A673 (cell line): Measurements from ENCODE around the gene PRKCA. TPM values are rescaled to one million over a fixed set of nuclear protein-coding genes. Genes with fewer than 3 reads are reported as not detected.

Experiments
- BruUV-seq: library from RNA; stranded (reverse); fragments of 400-500 nt; replicated peaks from 2 replicates; lab custom pipeline; 2021; lab: Mats Ljungman, UMichigan
- CTCF ChIA-PET: fragments of 300-600 bp; sonication (Branson Sonifier 250); formaldehyde crosslinking; loops from one replicate; lab custom pipeline; 2022; ENCODE audit warnings: antibody characterized with exemption; lab: Charles Lee
- POLR2A ChIA-PET: fragments of 300-600 bp; sonication (Branson Sonifier 250); formaldehyde crosslinking; loops from one replicate; lab custom pipeline; 2022; ENCODE audit warnings: antibody characterized with exemption; ENCODE audit not compliant: low non-redundant PET; lab: Charles Lee
- DNase-seq: peaks from one replicate; pipeline ENCODE4 v3.0.0-alpha.2; 2015; ENCODE audit warnings: low spot score
- H3K27ac ChIP-seq: fragments of 200-600 bp; sonication (generic); 2 replicates; pipeline ENCODE4 v1.5.1; 2016; ENCODE audit warnings: mixed run types, low read depth, mild to moderate bottlenecking, mixed read lengths, antibody characterized with exemption, low read length; ENCODE audit not compliant: poor library complexity, severe bottlenecking
- H3K27me3 ChIP-seq: fragments of 200-600 bp; sonication (generic); replicated peaks from 2 replicates; pipeline ENCODE4 v1.6.1; 2017; ENCODE audit warnings: mixed run types, low read depth, mild to moderate bottlenecking, mixed read lengths, antibody characterized with exemption, low read length; ENCODE audit not compliant: insufficient read depth, poor library complexity
- H3K36me3 ChIP-seq: fragments of 200-600 bp; sonication (generic); 2 replicates; pipeline ENCODE4 v1.6.1; 2016; ENCODE audit warnings: mixed run types, mild to moderate bottlenecking, mixed read lengths, antibody characterized with exemption, low read length; ENCODE audit not compliant: insufficient read depth, poor library complexity, severe bottlenecking
- H3K4me1 ChIP-seq: fragments of 200-600 bp; sonication (generic); 2 replicates; pipeline ENCODE4 v1.6.1; 2017; ENCODE audit warnings: mixed run types, mild to moderate bottlenecking, mixed read lengths, antibody characterized with exemption, low read length; ENCODE audit not compliant: insufficient read depth, poor library complexity, severe bottlenecking
- H3K4me3 ChIP-seq: fragments of 200-600 bp; sonication (generic); 2 replicates; pipeline ENCODE4 v1.5.1; 2016; ENCODE audit warnings: low read depth, mixed run types, mild to moderate bottlenecking, mixed read lengths, low read length; ENCODE audit not compliant: poor library complexity, severe bottlenecking
- H3K9me3 ChIP-seq: fragments of 200-600 bp; sonication (generic); 2 replicates; pipeline ENCODE4 v1.6.1; 2016; ENCODE audit warnings: mixed run types, low read depth, mild to moderate bottlenecking, mixed read lengths, antibody characterized with exemption, low read length; ENCODE audit not compliant: poor library complexity, severe bottlenecking
- EZH2 ChIP-seq: fragments of 200-600 bp; sonication (generic); IDR thresholded peaks from 2 replicates; pipeline ENCODE4 v1.6.1; 2017; ENCODE audit warnings: borderline replicate concordance, low read depth, mild to moderate bottlenecking, mixed read lengths, antibody characterized with exemption, low read length; ENCODE audit not compliant: poor library complexity, severe bottlenecking
- intact Hi-C: fragments of 100-400 bp; cut with micrococcal nuclease; formaldehyde crosslinking; loops from one replicate; pipeline ENCODE4 v1.10.0; 2022; ENCODE audit not compliant: unreplicated experiment
- total RNA-seq: library from RNA; stranded (reverse); gene quantifications from 2 replicates; pipeline ENCODE4 v1.2.3, GENCODE V29; 2021
- TF ChIP-seq, protein P1 (sequence below): fragments of 300-800, 200-600 bp; sonication (generic); conservative IDR thresholded peaks from 2 replicates; pipeline ENCODE4 v1.5.1; 2017; ENCODE audit warnings: low read depth, mild to moderate bottlenecking, antibody characterized with exemption, low read length, moderate library complexity, mixed read lengths

Gene PRKCA
- total RNA-seq, 1 experiment from 2014 or later: 16.3 TPM

DNA sequence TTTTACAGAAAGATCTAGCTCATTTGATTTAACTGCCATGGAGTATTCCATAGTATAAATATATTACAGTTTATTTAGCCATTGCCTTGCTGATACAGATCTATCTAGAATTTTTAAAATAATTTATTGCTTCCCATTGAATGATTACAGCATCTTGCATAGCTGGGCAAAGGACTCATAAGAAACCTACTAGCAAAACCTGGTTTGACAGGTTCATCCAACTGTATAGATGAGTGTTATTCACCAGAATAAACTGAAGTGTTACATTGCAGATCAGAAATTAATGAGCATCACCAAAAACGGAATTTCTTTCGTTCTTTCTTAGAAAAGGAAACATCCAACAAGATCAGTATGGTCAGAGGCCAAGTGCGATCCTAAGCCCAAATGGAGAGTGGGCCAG, 330.3 kb downstream of the PRKCA start:
- no peak overlapping the region for H3K4me3 ChIP-seq
- BruUV-seq: no TSS peak
- intact Hi-C loops: no loop called here
- no peak overlapping the region for H3K27ac ChIP-seq
- no peaks in the 10 kb centered on the region for H3K36me3 ChIP-seq
- TF ChIP-seq, protein P1, sequence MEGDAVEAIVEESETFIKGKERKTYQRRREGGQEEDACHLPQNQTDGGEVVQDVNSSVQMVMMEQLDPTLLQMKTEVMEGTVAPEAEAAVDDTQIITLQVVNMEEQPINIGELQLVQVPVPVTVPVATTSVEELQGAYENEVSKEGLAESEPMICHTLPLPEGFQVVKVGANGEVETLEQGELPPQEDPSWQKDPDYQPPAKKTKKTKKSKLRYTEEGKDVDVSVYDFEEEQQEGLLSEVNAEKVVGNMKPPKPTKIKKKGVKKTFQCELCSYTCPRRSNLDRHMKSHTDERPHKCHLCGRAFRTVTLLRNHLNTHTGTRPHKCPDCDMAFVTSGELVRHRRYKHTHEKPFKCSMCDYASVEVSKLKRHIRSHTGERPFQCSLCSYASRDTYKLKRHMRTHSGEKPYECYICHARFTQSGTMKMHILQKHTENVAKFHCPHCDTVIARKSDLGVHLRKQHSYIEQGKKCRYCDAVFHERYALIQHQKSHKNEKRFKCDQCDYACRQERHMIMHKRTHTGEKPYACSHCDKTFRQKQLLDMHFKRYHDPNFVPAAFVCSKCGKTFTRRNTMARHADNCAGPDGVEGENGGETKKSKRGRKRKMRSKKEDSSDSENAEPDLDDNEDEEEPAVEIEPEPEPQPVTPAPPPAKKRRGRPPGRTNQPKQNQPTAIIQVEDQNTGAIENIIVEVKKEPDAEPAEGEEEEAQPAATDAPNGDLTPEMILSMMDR: no peak
- no peak for TF ChIP-seq EZH2
- POLR2A ChIA-PET: interaction anchor here (0.6 kb wide), 1 partner anchor 346 kb away, joined by 3 read pairs; no protein-coding TSS in a partner anchor
- CTCF ChIA-PET: no interaction called here
- H3K4me1 ChIP-seq: no peaks in the 10 kb centered on the region
- H3K9me3 ChIP-seq: no peaks in the 10 kb centered on the region
- no peaks in the 10 kb centered on the region for H3K27me3 ChIP-seq
- DNase-seq: no peak

DNA sequence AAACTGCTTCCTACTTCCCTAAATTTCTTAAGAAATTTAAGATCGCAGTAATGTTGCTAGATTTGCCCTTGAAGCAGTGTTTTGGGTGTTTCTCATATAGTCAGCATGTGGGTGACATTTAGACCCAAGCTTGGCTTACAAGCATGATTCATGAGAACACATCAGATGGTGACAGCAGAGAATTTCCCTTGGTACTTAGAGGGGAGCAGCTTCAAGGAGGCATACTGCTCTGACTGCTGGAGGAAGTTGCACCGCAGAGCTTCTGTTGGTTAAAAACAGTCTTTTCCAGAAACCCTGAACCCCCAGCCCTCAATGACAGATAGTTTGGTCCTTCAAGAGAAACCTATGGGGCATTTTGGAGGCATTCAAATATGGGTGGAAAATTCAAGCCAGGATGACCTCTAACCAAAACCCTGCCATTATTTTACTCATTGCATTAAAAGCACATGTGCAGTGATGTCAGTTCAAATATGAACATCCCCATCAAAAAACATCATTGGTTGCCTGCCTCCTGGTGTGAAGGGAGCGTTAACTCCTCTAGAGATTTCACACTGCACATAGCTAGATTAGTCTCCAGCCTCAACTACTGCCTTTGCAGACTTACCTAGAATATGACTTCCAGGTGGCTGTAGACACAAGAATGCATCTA, 331.0 kb downstream of the PRKCA start:
- intact Hi-C loops: no loop called here
- H3K27me3 ChIP-seq: no peaks in the 10 kb centered on the region
- no peaks in the 10 kb centered on the region for H3K36me3 ChIP-seq
- CTCF ChIA-PET: no interaction called here
- H3K9me3 ChIP-seq: no peaks in the 10 kb centered on the region
- no peak overlapping the region for H3K4me3 ChIP-seq
- TF ChIP-seq EZH2: no peak
- TF ChIP-seq, protein P1: no peak
- DNase-seq: no peak
- no TSS peak for BruUV-seq
- H3K27ac ChIP-seq: no peak overlapping the region
- no peaks in the 10 kb centered on the region for H3K4me1 ChIP-seq
- POLR2A ChIA-PET: interaction anchor here (0.6 kb wide), 1 partner anchor 347 kb away, joined by 3 read pairs; no protein-coding TSS in a partner anchor

DNA sequence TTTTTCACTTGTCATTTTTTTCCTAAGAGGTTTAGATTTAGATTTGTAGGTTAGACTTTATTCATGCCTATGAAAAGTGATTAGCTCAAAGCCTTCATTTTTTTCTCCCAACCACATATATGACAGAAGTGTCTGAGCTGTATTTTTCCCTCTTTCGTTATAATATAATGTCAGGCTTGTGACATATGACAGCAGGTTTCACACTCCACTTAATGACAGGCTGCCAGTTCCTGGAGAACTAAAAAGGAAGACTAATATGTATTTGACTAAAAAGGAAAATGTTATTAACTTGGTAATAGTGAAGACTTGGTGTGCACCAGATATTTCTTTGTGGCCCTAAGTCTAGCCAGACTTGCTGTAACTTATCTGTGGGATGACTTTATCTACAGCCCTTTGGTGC, 331.8 kb downstream of the PRKCA start:
- Histone ChIP-seq H3K27ac (no peak overlapping the region), H3K4me3 (no peak overlapping the region), H3K9me3 (no peaks in the 10 kb centered on the region), H3K36me3 (no peaks in the 10 kb centered on the region), H3K27me3 (no peaks in the 10 kb centered on the region), H3K4me1 (no peaks in the 10 kb centered on the region)
- ChIA-PET POLR2A (no interaction called here), CTCF (no interaction called here)
- BruUV-seq: no TSS peak
- no peak for TF ChIP-seq EZH2
- TF ChIP-seq, protein P1: no peak
- intact Hi-C loops: no loop called here
- no peak for DNase-seq
